Nephron (organoid): Measurements from ENCODE around the gene ZNF222.

Experiments
- H3K27ac Mint-ChIP-seq, 3 experiments: 2 replicates each; pipeline ENCODE4 v1.8.0; 2020; ENCODE audit warnings: mixed read lengths in 3 of 3, mild to moderate bottlenecking in 2 of 3, moderate library complexity in 1 of 3
- H3K27me3 Mint-ChIP-seq: 2 replicates; pipeline ENCODE4 v1.8.0; 2021; ENCODE audit warnings: low read depth, mild to moderate bottlenecking, moderate library complexity, mixed read lengths
- H3K36me3 Mint-ChIP-seq: 2 replicates; pipeline ENCODE4 v1.8.0; 2020; ENCODE audit warnings: low read depth, mixed read lengths
- H3K4me1 Mint-ChIP-seq: 2 replicates; pipeline ENCODE4 v1.8.0; 2020; ENCODE audit warnings: mixed read lengths
- H3K4me3 Mint-ChIP-seq, 3 experiments: 2 replicates each; pipeline ENCODE4 v1.8.0; 2020; ENCODE audit warnings: mild to moderate bottlenecking in 3 of 3, mixed read lengths in 3 of 3, moderate library complexity in 2 of 3
- H3K9me3 Mint-ChIP-seq: 2 replicates; pipeline ENCODE4 v1.8.0; 2020; ENCODE audit warnings: mixed read lengths
- CTCF ChIP-seq, 3 experiments: fragments of 200-600 bp; sonication (generic); IDR thresholded peaks; one replicate each; pipeline ENCODE4 v1.5.0; 2021; ENCODE audit warnings: antibody characterized with exemption in 3 of 3; ENCODE audit not compliant: unreplicated experiment in 3 of 3

The ZNF222 gene

GRCh38 chr19:44072543-44073401 is 47.6 kb downstream of the ZNF222 start:
- H3K27me3 Mint-ChIP-seq: no peaks in the 10 kb centered on the region
- H3K36me3 Mint-ChIP-seq: peaks cover 61% of the 10 kb centered on the region
- no peak for TF ChIP-seq CTCF (IDR thresholded peaks at IDR 0.05; ENCODE audit: unreplicated experiment in 3 of 3)
- peaks cover 17% of the 10 kb centered on the region for H3K4me1 Mint-ChIP-seq
- H3K27ac Mint-ChIP-seq: peak overlapping the region in 1 of 3 experiments; percentile 57
- H3K4me3 Mint-ChIP-seq: peak overlapping the region; percentile 88 to 94 (median 90)
- H3K9me3 Mint-ChIP-seq: peaks cover 29% of the 10 kb centered on the region

GRCh38 chr19:44076325-44076724 is 51.1 kb downstream of the ZNF222 start:
- H3K4me1 Mint-ChIP-seq: peaks cover 15% of the 10 kb centered on the region
- peaks cover 56% of the 10 kb centered on the region for H3K36me3 Mint-ChIP-seq
- H3K4me3 Mint-ChIP-seq: no peak overlapping the region
- no peaks in the 10 kb centered on the region for H3K27me3 Mint-ChIP-seq
- H3K9me3 Mint-ChIP-seq: peaks cover 7% of the 10 kb centered on the region
- TF ChIP-seq CTCF (IDR thresholded peaks at IDR 0.05; ENCODE audit: unreplicated experiment in 3 of 3): no peak
- H3K27ac Mint-ChIP-seq: no peak overlapping the region
